ENCODE results near the gene ITCH.

DNA sequence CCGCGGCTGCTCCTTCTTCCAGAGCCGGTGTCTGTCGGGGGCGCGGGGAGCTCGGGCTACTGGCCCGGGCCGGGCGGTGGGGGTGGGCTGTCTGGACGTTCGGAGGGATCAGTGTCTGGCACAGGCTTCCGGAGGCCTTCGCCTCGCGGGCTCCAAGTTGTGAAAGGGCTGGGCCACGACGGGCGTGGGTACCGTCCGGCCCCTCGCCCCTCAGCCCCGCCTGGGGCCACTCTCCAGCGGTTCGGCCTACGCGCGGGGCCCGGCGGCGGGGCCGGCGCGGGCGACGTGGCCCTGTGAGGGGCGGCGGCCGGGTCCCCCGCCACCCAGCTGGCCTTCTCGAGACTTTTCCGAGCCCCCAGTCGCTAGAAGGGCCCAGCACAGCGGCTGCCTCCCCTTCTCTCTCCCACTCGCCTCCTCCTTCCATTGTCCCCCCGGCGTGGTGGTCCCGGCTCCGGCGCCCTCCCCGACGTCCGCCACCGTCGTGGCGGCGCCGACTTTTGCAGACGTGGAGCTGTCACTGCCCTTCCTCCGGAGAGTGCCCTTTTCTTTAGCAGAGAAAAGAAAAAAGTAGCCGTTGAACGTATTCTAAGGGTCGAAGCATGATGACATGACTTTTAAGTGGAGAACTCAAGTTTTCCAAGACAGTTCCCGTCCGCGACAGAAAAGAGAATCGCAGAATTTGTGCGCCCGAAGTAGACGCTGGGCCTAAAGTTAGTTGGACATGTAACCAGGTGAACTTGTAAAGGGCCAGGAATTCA lies 571 bp downstream of the ITCH start:
- TF ChIP-seq CTCF (IDR thresholded peaks at IDR 0.05), result no peak
- no peak for TF ChIP-seq POLR2A (IDR thresholded peaks at IDR 0.05)
